Mesothelial cell of epicardium (in vitro differentiated cells): ENCODE measurements around the gene HADH. TPM values are rescaled to one million over a fixed set of nuclear protein-coding genes. Genes with fewer than 3 reads are reported as not detected.

Experiments used
- DNase-seq, 2 experiments: peaks; one replicate each; pipeline ENCODE4 v3.0.0; 2021; ENCODE audit warnings: low spot score in 2 of 2; ENCODE audit not compliant: unreplicated experiment in 2 of 2
- H3K27ac Mint-ChIP-seq: 2 replicates; pipeline ENCODE4 v1.8.0; 2021; ENCODE audit warnings: mixed read lengths
- H3K27me3 Mint-ChIP-seq: 2 replicates; pipeline ENCODE4 v1.8.0; 2021; ENCODE audit warnings: low read depth, mixed read lengths
- H3K36me3 Mint-ChIP-seq: 2 replicates; pipeline ENCODE4 v1.8.0; 2021; ENCODE audit warnings: mixed read lengths
- H3K4me1 Mint-ChIP-seq: 2 replicates; pipeline ENCODE4 v1.8.0; 2021; ENCODE audit warnings: mixed read lengths
- H3K4me3 Mint-ChIP-seq: 2 replicates; pipeline ENCODE4 v1.8.0; 2021; ENCODE audit warnings: mild to moderate bottlenecking, moderate library complexity, mixed read lengths
- H3K9me3 Mint-ChIP-seq: 2 replicates; pipeline ENCODE4 v1.8.0; 2021; ENCODE audit warnings: mixed read lengths
- CTCF ChIP-seq: fragments of 200-600 bp; sonication (generic); IDR thresholded peaks from one replicate; pipeline ENCODE4 v1.5.0; 2021; ENCODE audit warnings: antibody characterized with exemption; ENCODE audit not compliant: unreplicated experiment
- total RNA-seq: library from RNA; stranded (reverse); gene quantifications from 3 replicates; pipeline ENCODE4 v1.2.1, GENCODE V29; 2021

The HADH gene
- total RNA-seq, 1 donor from 2014 or later = 51.9 TPM

DNA sequence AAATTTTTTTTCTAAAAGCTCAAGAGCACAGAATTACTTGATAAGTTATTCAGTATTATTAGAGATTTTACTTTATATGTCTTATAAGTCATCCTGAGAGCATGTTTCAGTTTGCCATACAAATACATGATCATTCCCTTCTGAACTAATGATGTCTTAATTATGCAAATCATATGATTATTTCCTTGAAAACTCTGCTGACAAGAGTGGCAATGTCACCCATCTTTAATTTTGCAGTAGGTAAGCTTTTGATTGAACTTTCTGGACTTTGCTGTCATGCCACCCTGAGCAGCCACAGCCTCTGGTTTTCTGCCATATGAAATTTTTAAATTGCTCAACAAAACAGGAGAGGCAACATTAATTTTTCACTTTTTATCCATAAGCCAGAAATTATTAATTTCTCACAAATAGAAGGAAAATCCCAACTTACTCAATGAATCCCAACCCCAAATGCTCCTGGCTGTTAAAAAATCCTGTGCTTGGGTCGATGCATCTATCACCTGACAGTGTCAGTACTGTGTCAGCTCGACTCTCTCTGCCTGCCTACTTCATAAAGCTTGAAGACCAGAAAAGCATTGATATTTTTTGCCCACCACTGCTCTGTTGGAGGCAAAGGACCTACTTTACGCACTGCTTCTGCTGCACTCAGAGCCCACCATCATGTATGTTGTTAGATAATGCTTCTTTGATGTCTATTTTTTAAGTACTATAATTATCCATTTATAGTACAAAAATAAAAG lies 11.6 kb upstream of the HADH start:
- no peaks in the 10 kb centered on the region for H3K27me3 Mint-ChIP-seq
- H3K27ac Mint-ChIP-seq = no peak overlapping the region
- DNase-seq = no peak
- H3K36me3 Mint-ChIP-seq = no peaks in the 10 kb centered on the region
- H3K4me1 Mint-ChIP-seq = no peaks in the 10 kb centered on the region
- peaks cover 3% of the 10 kb centered on the region for H3K9me3 Mint-ChIP-seq
- no peak for TF ChIP-seq CTCF
- no peak overlapping the region for H3K4me3 Mint-ChIP-seq

- no peaks in the 10 kb centered on the region for H3K27me3 Mint-ChIP-seq
Measured at GRCh38 chr4:107978716-107979451, 10.8 kb upstream of the HADH start.

DNA sequence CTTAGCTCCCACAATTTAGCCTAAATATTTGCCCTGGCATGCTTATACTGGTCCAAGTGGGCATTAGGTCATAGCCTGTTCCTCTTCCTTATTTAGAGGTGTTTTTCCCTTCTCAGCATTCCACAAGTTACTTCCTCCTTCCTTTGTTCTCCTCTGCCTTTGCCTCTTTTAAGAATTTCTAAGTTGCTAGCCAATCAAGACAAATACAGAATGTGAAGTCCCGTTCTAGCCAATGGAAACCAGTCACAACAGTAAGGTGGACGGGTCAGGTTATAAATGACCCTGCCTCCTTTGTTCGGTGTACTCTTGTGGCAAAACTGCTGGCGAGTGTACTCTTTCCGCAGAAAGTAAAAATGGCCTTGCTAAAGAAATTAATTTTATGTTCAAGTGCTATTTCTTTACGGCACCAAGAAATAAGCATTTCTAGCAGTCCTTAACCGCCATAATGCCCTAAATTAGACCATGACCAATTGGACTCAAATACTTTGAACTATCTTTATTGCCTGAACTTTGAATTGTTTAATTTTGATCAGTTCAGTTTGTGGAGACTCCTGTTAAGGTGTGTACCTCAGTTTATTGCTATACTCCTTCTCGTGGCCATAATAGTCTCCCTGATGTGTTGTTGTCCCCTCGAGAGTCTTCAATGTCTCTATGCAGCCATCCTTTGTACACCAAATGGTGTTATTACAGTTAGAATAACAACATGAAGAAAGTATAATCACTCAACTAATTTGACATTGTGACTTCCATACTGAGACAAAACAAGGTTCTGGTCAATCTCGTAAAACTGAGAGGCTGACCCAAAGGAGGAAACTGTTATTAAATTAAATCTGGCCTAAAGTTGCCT lies 1.6 kb upstream of the HADH start:
- Mint-ChIP-seq H3K27me3 (no peaks in the 10 kb centered on the region), H3K4me1 (peaks cover 25% of the 10 kb centered on the region), H3K27ac (no peak overlapping the region), H3K36me3 (no peaks in the 10 kb centered on the region), H3K9me3 (no peaks in the 10 kb centered on the region), H3K4me3 (no peak overlapping the region)
- DNase-seq = no peak
- no peak for TF ChIP-seq CTCF

More at GRCh38 chr4:107978716-107979451, 10.8 kb upstream of the HADH start:
- DNase-seq = no peak
- no peaks in the 10 kb centered on the region for H3K4me1 Mint-ChIP-seq
- no peak for TF ChIP-seq CTCF
- H3K27ac Mint-ChIP-seq = no peak overlapping the region
- no peak overlapping the region for H3K4me3 Mint-ChIP-seq
- no peaks in the 10 kb centered on the region for H3K36me3 Mint-ChIP-seq
- peaks cover 3% of the 10 kb centered on the region for H3K9me3 Mint-ChIP-seq

- Mint-ChIP-seq H3K36me3 (no peaks in the 10 kb centered on the region), H3K4me1 (peaks cover 30% of the 10 kb centered on the region), H3K27me3 (no peaks in the 10 kb centered on the region), H3K4me3 (no peak overlapping the region), H3K27ac (no peak overlapping the region), H3K9me3 (no peaks in the 10 kb centered on the region)
- TF ChIP-seq CTCF = no peak
- DNase-seq = no peak
Measured at GRCh38 chr4:107988763-107989035, 990 bp upstream of the HADH start.

DNA sequence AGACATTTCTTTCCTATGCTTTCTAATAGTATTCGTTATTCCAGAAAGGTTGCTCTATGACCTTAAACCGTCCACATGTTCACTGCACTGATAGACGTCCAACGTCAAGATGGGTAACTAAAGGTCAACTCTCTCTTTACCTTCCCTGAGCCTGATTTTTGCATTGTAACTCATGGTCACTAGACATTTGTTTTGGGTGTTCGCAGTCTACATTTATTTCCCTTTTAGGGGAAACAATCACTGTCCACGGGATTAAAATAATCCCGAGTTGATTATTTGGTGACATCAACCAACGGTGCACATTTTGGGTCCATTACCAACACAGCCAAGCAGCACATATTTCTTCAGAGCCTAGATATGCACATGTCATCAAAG lies 540 bp upstream of the HADH start:
- TF ChIP-seq CTCF = no peak
- Mint-ChIP-seq H3K9me3 (no peaks in the 10 kb centered on the region), H3K4me1 (peaks cover 32% of the 10 kb centered on the region), H3K4me3 (peak overlapping the region; percentile 95), H3K36me3 (no peaks in the 10 kb centered on the region), H3K27me3 (no peaks in the 10 kb centered on the region), H3K27ac (peak overlapping the region; percentile 66)
- no peak for DNase-seq
